ENCODE measurements around the gene STK17B. TPM values are rescaled to one million over a fixed set of nuclear protein-coding genes. Genes with fewer than 3 reads are reported as not detected.

The STK17B gene
- polyA plus RNA-seq, 2 donors, result 2.2 to 2.9 TPM

GRCh38 chr2:196086517-196087368 is 84.6 kb downstream of the STK17B start:
- 70 to 80% methylated on average over 7 of the region's 7 CpGs for WGBS, 2 donors
- H3K27ac ChIP-seq (ENCODE audit: low read depth in 2 of 2, low read length in 1 of 2), result no peak overlapping the region

GRCh38 chr2:196083601-196084000 is 87.8 kb downstream of the STK17B start:
- Histone ChIP-seq H3K36me3 (ENCODE audit: control insufficient read depth in 2 of 2, insufficient read depth in 2 of 2, low read length in 1 of 2) (no peaks in the 10 kb centered on the region), H3K9me3 (ENCODE audit: control insufficient read depth in 2 of 2, insufficient read depth in 1 of 2, low read depth in 1 of 2, low read length in 1 of 2) (no peaks in the 10 kb centered on the region), H3K27me3 (ENCODE audit: control insufficient read depth in 1 of 2, insufficient read depth in 2 of 2, low read length in 2 of 2) (no peaks in the 10 kb centered on the region), H3K4me3 (ENCODE audit: low read depth in 1 of 2, low read length in 2 of 2) (no peak overlapping the region), H3K4me1 (ENCODE audit: control insufficient read depth in 2 of 2, insufficient read depth in 2 of 2, low read length in 1 of 2) (no peaks in the 10 kb centered on the region), H3K27ac (ENCODE audit: low read depth in 2 of 2, low read length in 1 of 2) (no peak overlapping the region)
- WGBS, 2 donors, result 89 to 92% methylated on average over 5 of the region's 5 CpGs

More at GRCh38 chr2:196086517-196087368, 84.6 kb downstream of the STK17B start:
- Histone ChIP-seq H3K4me3 (ENCODE audit: low read depth in 1 of 2, low read length in 2 of 2) (no peak overlapping the region), H3K9me3 (ENCODE audit: control insufficient read depth in 2 of 2, insufficient read depth in 1 of 2, low read depth in 1 of 2, low read length in 1 of 2) (no peaks in the 10 kb centered on the region), H3K4me1 (ENCODE audit: control insufficient read depth in 2 of 2, insufficient read depth in 2 of 2, low read length in 1 of 2) (no peaks in the 10 kb centered on the region), H3K27me3 (ENCODE audit: control insufficient read depth in 1 of 2, insufficient read depth in 2 of 2, low read length in 2 of 2) (no peaks in the 10 kb centered on the region), H3K36me3 (ENCODE audit: control insufficient read depth in 2 of 2, insufficient read depth in 2 of 2, low read length in 1 of 2) (no peaks in the 10 kb centered on the region)

Other genes starting within 250 kb of the STK17B start
- under 1 TPM; 0.06 to 0.09 TPM for gene DNAH7, start 102.7 kb downstream of the STK17B start, polyA plus RNA-seq